Stomach smooth muscle (tissue), 2 donors: ENCODE measurements around the gene PLXNA2.

Experiments used
- H3K27ac ChIP-seq: one replicate; pipeline ENCODE4 v1.7.0; 2013; ENCODE audit warnings: mild to moderate bottlenecking, low read length, inconsistent platforms
- H3K27me3 ChIP-seq, 2 donors: one replicate each; pipeline ENCODE4 v1.7.0; 2013; ENCODE audit warnings: low read length in 2 of 2; ENCODE audit not compliant: insufficient read depth in 2 of 2, control insufficient read depth in 1 of 2
- H3K36me3 ChIP-seq, 2 donors: one replicate each; pipeline ENCODE4 v1.7.0; 2013; ENCODE audit warnings: low read length in 2 of 2; ENCODE audit not compliant: control insufficient read depth in 2 of 2, insufficient read depth in 2 of 2
- H3K4me1 ChIP-seq: one replicate; pipeline ENCODE4 v1.7.0; 2013; ENCODE audit warnings: low read length; ENCODE audit not compliant: control insufficient read depth, insufficient read depth
- H3K4me3 ChIP-seq, 2 donors: one replicate each; pipeline ENCODE4 v1.7.0; 2013; ENCODE audit warnings: low read length in 2 of 2
- H3K9ac ChIP-seq, 2 donors: one replicate each; pipeline ENCODE4 v1.7.0; 2013; ENCODE audit warnings: low read length in 2 of 2, mild to moderate bottlenecking in 1 of 2
- H3K9me3 ChIP-seq, 2 donors: one replicate each; pipeline ENCODE4 v1.7.0; 2013; ENCODE audit warnings: low read length in 2 of 2; ENCODE audit not compliant: control insufficient read depth in 2 of 2
- donor health status: healthy.
- donor health status: Pancreatic carcinoma.

Gene PLXNA2

DNA sequence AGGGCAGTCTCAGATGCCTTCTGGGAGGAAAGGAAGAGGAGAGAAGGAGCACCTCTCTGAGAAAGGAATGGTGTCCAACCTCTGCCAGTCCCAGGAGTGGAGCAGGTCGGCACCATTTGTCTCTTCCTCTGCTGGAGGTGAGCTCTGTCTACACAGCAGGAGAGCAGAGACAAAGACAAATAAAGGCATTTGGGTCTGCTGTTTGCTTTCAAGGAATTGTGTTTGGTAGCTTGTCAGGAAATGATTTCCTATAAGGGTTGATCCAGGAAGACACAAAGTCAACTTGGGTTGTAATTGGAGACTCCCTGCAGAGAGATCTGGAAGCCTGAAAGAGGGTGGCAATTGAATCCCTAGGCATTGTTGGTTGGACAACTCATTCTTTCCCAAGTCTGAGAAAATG lies 34.5 kb upstream of the PLXNA2 start:
- Histone ChIP-seq H3K27ac (no peak overlapping the region), H3K27me3 (peaks cover 2 to 11% of the 10 kb centered on the region in 2 donors), H3K4me1 (peaks cover 2% of the 10 kb centered on the region), H3K9me3 (no peaks in the 10 kb centered on the region), H3K36me3 (no peaks in the 10 kb centered on the region), H3K4me3 (peak overlapping the region in 1 of 2 donors; percentile 8), H3K9ac (no peak overlapping the region)

DNA sequence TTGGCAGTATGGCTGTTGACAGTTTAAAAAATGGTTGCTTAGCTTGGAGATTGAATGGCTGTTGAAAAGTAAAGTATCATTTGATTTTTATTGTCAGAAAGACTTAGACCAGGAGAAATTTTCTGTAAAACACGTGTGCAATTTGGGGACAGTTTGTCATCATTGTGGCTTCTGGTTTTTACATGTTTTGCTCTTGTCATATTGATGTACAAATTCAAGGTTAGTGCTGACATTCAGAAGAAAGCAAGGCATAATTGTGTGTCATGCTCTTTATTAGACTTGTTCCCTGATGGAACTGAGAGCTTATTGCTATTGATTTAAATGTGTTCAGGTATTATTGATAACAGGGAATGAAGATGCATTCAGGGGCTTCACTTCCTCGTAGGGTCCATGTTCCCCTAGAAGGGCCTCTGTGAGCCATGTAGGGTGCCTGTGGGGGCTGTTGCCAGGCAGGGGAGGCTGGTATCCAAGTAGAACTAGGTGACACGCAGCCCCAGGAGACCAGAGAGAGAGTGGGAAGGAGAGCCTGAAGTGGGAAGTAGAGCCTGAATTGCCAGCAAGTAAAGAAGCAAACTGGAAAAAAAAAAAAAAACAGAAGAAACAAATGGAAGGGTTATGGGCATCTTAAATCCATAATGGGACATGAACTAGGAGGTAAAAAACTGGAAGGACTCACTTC lies 32.7 kb upstream of the PLXNA2 start:
- Histone ChIP-seq H3K27me3 (peaks cover 2 to 16% of the 10 kb centered on the region in 2 donors), H3K36me3 (no peaks in the 10 kb centered on the region), H3K27ac (no peak overlapping the region), H3K9me3 (no peaks in the 10 kb centered on the region), H3K4me3 (no peak overlapping the region), H3K9ac (no peak overlapping the region), H3K4me1 (peaks cover 2% of the 10 kb centered on the region)

DNA sequence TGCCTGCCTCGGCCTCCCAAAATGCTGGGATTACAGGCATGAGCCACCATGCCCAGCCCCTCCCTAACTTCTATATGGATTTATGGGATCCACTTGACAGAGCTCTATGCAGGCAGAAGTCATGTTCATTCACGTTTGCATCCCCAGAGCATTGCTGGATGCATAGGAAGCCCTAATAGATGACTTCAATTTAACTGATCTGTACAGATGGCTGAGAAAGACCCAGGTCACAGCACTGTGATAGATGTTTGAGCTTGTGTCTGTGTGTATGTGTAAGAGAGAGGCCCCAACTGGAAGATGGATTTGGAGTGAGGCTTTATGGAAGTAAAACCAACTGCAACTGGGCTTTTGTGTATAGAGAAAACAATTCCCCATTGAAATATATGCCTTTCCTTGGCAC lies 30.9 kb upstream of the PLXNA2 start:
- H3K9me3 ChIP-seq = no peaks in the 10 kb centered on the region
- peaks cover 2% of the 10 kb centered on the region for H3K4me1 ChIP-seq
- H3K4me3 ChIP-seq = no peak overlapping the region
- H3K9ac ChIP-seq = no peak overlapping the region
- H3K27ac ChIP-seq = no peak overlapping the region
- H3K27me3 ChIP-seq = peaks cover 2 to 22% of the 10 kb centered on the region in 2 donors
- no peaks in the 10 kb centered on the region for H3K36me3 ChIP-seq

DNA sequence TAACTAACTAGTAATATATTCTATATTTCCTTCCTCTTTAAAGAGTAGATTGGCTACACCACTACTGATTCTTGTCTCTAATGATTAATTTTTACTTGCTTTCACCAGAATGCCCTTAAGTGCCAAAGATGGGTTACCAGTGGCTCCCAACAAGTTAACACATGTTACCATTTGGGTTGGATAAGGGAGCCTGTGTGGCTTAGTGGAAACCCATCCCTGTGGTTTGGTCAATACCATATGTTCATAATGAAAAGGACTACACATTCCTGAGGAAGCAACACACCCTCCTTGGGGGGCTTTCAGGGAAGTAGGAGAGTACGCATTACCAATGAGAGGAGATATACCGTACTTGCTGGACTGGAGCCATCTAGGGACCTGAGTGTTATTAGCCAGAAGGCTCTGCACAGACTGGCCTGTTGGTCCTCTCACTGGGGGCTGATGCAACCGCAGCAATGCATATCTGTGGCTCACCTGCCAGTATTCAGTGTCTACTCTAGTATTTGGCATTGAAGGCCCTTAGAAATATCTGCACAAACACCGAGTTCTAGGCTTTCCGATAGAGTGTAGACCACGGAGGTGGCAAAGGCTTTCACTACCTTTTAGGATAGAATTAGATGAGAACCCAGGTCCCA lies 29.3 kb upstream of the PLXNA2 start:
- Histone ChIP-seq H3K4me3 (no peak overlapping the region), H3K27ac (no peak overlapping the region), H3K36me3 (no peaks in the 10 kb centered on the region), H3K27me3 (peaks cover 2 to 26% of the 10 kb centered on the region in 2 donors), H3K9me3 (no peaks in the 10 kb centered on the region), H3K9ac (no peak overlapping the region), H3K4me1 (peaks cover 11% of the 10 kb centered on the region)

DNA sequence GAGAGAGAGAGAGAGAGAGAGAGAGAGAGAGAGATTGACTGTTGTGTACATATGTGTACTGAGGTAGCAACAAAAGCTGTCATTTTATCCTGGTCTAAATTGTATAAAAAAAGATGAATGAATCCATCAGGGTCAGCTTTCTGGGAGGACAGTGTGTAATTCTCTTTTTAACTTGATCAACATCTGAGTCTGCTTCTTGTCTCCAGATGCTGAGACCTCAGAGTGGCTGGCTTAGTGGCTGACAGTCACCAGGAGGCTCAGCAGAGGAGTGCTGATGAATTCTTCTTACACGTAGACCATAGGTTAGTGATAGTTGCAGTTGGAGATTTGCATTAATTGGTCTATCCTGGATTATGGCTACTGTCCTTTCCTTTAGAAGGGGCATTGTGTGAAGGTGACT lies 28.5 kb upstream of the PLXNA2 start:
- Histone ChIP-seq H3K9ac (no peak overlapping the region), H3K27me3 (peaks cover 2 to 25% of the 10 kb centered on the region in 2 donors), H3K4me3 (no peak overlapping the region), H3K9me3 (no peaks in the 10 kb centered on the region), H3K36me3 (no peaks in the 10 kb centered on the region), H3K4me1 (peaks cover 9% of the 10 kb centered on the region), H3K27ac (no peak overlapping the region)

DNA sequence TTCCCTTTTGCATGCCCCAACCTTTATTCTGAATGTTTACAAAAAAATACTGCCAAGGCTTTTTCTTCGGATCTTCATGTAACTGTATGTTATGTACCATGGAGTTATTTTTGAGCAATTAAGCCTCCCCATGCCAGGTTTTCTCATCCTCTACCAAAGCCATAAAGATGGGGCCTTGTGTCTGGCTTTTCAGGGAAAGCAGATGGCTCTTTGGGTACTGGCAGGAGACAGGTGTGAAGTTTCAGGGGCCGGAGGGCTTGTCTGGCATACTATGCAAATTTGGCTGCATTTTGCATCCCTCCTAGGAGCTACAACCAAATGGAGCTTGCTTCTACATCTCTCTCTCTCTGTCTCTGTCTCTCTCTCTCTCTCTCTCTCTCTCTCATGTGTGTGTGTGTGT lies 28.1 kb upstream of the PLXNA2 start:
- H3K36me3 ChIP-seq = no peaks in the 10 kb centered on the region
- peaks cover 2 to 26% of the 10 kb centered on the region in 2 donors for H3K27me3 ChIP-seq
- peaks cover 9% of the 10 kb centered on the region for H3K4me1 ChIP-seq
- H3K27ac ChIP-seq = no peak overlapping the region
- H3K9me3 ChIP-seq = no peaks in the 10 kb centered on the region
- H3K4me3 ChIP-seq = no peak overlapping the region
- no peak overlapping the region for H3K9ac ChIP-seq

DNA sequence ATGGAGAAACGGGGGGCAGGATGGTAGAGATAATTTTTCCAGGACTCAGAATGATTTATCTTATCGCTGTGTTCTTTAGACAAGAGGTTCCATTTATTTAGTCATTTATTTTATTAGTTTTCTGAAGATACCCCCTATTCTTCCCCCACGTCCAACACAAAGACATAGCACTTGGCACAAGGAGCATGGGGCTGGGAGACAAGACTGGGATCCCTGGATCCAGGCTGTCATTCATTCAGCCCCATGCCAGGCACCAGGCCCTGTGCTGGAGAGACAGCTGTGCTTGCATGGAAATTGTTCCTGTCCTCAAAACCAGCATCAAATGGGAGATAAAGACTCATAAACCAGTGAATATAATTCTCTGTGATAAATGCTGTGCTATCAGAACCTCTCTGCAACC lies 27.1 kb upstream of the PLXNA2 start:
- Histone ChIP-seq H3K27ac (no peak overlapping the region), H3K9me3 (no peaks in the 10 kb centered on the region), H3K4me1 (peaks cover 9% of the 10 kb centered on the region), H3K4me3 (no peak overlapping the region), H3K27me3 (peaks cover 5 to 25% of the 10 kb centered on the region in 2 donors), H3K9ac (no peak overlapping the region), H3K36me3 (no peaks in the 10 kb centered on the region)

DNA sequence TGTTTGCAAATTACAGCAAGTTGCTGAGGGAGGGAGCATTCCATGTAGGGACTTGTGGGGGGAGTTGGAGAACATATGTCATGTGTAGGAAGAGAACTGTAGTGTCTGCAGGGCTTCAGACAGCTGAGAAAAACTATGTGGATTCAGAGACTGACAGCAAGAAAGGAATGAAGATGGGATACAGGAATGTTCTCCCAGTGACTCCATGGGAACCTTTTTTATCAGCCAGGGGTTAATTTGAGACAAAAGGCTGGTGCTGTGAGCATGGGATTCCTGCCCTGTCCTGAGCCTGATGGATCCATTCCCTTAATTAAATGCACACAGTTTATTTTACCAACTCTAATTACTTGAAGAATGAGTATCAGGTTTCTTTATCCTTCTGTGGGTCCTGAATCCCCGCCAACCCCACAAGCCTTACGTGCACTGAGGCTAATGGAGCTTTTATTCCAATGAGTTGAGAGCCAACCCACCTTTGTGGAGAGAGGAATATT lies 26.5 kb upstream of the PLXNA2 start:
- Histone ChIP-seq H3K27me3 (peaks cover 5 to 27% of the 10 kb centered on the region in 2 donors), H3K4me3 (no peak overlapping the region), H3K27ac (no peak overlapping the region), H3K9me3 (no peaks in the 10 kb centered on the region), H3K9ac (no peak overlapping the region), H3K4me1 (peaks cover 9% of the 10 kb centered on the region), H3K36me3 (no peaks in the 10 kb centered on the region)

DNA sequence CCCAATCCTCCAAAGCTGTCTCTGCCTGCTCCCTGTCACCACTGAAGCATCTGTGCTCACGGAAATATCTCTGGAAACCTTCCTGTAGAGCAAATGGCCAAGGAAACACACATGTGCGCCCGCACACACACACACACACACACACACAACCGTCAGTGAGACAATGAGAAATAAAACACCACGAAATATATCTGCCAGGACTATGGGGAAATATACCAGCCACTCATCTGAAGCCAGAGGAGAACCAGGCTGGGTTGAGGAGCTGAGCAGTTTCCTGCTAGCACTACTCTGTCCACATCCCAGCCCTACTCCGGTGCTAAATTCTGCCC lies 25.1 kb upstream of the PLXNA2 start:
- H3K4me1 ChIP-seq = peaks cover 9% of the 10 kb centered on the region
- no peaks in the 10 kb centered on the region for H3K9me3 ChIP-seq
- H3K27me3 ChIP-seq = peaks cover 3 to 24% of the 10 kb centered on the region in 2 donors
- no peak overlapping the region for H3K9ac ChIP-seq
- no peak overlapping the region for H3K4me3 ChIP-seq
- H3K27ac ChIP-seq = no peak overlapping the region
- H3K36me3 ChIP-seq = no peaks in the 10 kb centered on the region

DNA sequence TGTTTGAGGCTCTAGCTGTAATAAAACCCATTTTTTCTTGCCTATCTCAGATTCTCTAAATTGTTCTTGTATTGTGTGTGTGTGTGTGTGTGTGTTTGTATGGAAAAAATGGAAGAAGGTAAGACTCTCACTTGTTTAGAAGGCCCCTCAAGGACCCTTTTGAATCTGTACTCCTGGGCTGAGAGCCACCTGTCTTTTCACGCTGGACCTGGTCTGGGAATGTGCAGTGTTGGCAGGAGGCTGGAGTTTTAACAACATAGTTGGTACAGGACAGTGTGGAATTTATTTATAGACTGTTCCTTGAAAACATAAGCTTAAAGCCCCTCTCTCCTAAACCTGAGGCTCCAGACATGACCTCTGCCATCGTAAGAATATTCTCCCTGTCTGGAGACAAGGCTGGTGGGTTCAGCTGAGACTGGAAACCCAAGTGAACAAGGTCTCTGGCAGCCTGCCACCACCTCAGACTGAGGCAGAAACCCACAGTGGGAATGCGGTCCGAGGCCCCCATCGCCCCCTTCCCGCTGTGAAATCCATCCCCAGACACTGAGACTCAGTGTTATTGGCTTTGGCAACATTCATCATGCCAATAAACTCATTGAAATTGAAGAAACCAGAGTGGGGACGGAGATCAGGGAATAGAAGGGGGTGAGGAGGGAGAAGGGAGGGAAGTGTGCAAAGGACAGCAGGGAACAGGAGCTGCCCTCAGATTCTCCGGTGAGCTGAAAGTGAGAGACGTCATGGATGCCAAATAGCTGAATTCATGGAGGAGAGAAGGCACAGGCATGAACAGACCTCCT lies 24.6 kb upstream of the PLXNA2 start:
- Histone ChIP-seq H3K36me3 (no peaks in the 10 kb centered on the region), H3K27ac (no peak overlapping the region), H3K9me3 (no peaks in the 10 kb centered on the region), H3K27me3 (peaks cover 3 to 24% of the 10 kb centered on the region in 2 donors), H3K4me1 (peaks cover 9% of the 10 kb centered on the region), H3K9ac (no peak overlapping the region), H3K4me3 (no peak overlapping the region)
